IMR-90 (cell line): ENCODE measurements around the gene ATP5PB. TPM values are rescaled to one million over a fixed set of nuclear protein-coding genes. Genes with fewer than 3 reads are reported as not detected.

Experiments
- ATAC-seq: fragments of 200-7000 bp; cut with Tn5 transposase; 2 replicates; pipeline ENCODE4 v1.9.1; 2020; ENCODE audit warnings: low read depth, mild to moderate bottlenecking, moderate library complexity
- BruUV-seq: library from RNA; stranded (reverse); fragments of 400-500 nt; replicated peaks from 2 replicates; lab custom pipeline; 2021; lab: Mats Ljungman, UMichigan
- CTCF ChIA-PET: fragments of 300-600 bp; formaldehyde crosslinking; extraction: SDS; loops from one replicate; lab custom pipeline; 2021; ENCODE audit warnings: antibody characterized with exemption; lab: Yijun Ruan, JAX
- POLR2A ChIA-PET: fragments of 300-600 bp; sonication (Branson Sonifier 250); formaldehyde crosslinking; loops from one replicate; lab custom pipeline; 2022; ENCODE audit warnings: antibody characterized with exemption; ENCODE audit not compliant: unreplicated experiment; lab: Charles Lee
- DNase-seq: peaks from one replicate; pipeline ENCODE4 v3.0.0; 2013
- H2AFZ ChIP-seq: replicated peaks from 2 replicates; pipeline ENCODE3; 2013; ENCODE audit warnings: low read length, mild to moderate bottlenecking; ENCODE audit not compliant: poor library complexity
- H2AK5ac ChIP-seq: 2 replicates; pipeline ENCODE4 v1.6.1; 2013; ENCODE audit warnings: low read depth, low read length, inconsistent platforms
- H2AK9ac ChIP-seq: replicated peaks from 2 replicates; pipeline ENCODE3; 2013; ENCODE audit warnings: mild to moderate bottlenecking, low read depth, low read length, moderate library complexity; ENCODE audit not compliant: poor library complexity
- H2BK120ac ChIP-seq: 2 replicates; pipeline ENCODE4 v1.6.1; 2013; ENCODE audit warnings: low read depth, low read length, inconsistent platforms
- H2BK15ac ChIP-seq: 3 replicates; pipeline ENCODE4 v1.6.1; 2013; ENCODE audit warnings: low read depth, low read length, inconsistent platforms
- H2BK20ac ChIP-seq: 2 replicates; pipeline ENCODE4 v1.6.1; 2013; ENCODE audit warnings: low read depth, mild to moderate bottlenecking, inconsistent platforms, low read length, moderate library complexity
- H2BK5ac ChIP-seq: 2 replicates; pipeline ENCODE4 v1.6.1; 2013; ENCODE audit warnings: mild to moderate bottlenecking, low read depth, low read length, inconsistent platforms; ENCODE audit not compliant: poor library complexity, severe bottlenecking
- H3K14ac ChIP-seq: replicated peaks from 2 replicates; pipeline ENCODE4 v1.6.1; 2013; ENCODE audit warnings: low read depth, low read length, inconsistent platforms
- H3K18ac ChIP-seq: 2 replicates; pipeline ENCODE4 v1.6.1; 2013; ENCODE audit warnings: low read depth, low read length, control low read depth
- H3K23ac ChIP-seq: 2 replicates; pipeline ENCODE4 v1.6.1; 2013; ENCODE audit warnings: low read depth, low read length, inconsistent platforms
- H3K27ac ChIP-seq: 2 replicates; pipeline ENCODE4 v1.5.1; 2013; ENCODE audit warnings: mild to moderate bottlenecking, control low read depth, low read length; ENCODE audit not compliant: insufficient read depth
- H3K27me3 ChIP-seq: 2 replicates; pipeline ENCODE4 v1.6.1; 2013; ENCODE audit warnings: low read length; ENCODE audit not compliant: control insufficient read depth, insufficient read depth
- H3K36me3 ChIP-seq: 2 replicates; pipeline ENCODE4 v1.6.1; 2013; ENCODE audit warnings: low read length, mixed read lengths; ENCODE audit not compliant: control insufficient read depth, insufficient read depth
- H3K4ac ChIP-seq: 2 replicates; pipeline ENCODE4 v1.6.1; 2013; ENCODE audit warnings: low read depth, low read length, inconsistent platforms
- H3K4me1 ChIP-seq: 2 replicates; pipeline ENCODE4 v1.6.1; 2013; ENCODE audit warnings: low read length, mixed read lengths; ENCODE audit not compliant: control insufficient read depth, insufficient read depth
- H3K4me2 ChIP-seq: 2 replicates; pipeline ENCODE4 v1.6.1; 2013; ENCODE audit warnings: low read depth, mild to moderate bottlenecking, control low read depth, low read length, moderate library complexity
- H3K4me3 ChIP-seq: 2 replicates; pipeline ENCODE4 v1.5.1; 2013; ENCODE audit warnings: low read depth, mild to moderate bottlenecking, control low read depth, low read length, moderate library complexity; ENCODE audit not compliant: insufficient read depth
- H3K56ac ChIP-seq: 2 replicates; pipeline ENCODE4 v1.6.1; 2013; ENCODE audit warnings: low read length, inconsistent platforms; ENCODE audit not compliant: insufficient read depth; ENCODE audit errors: extremely low read depth
- H3K79me1 ChIP-seq, 2 experiments: 2 replicates each; pipeline ENCODE4 v1.6.1; 2013; ENCODE audit warnings: low read length in 2 of 2, inconsistent platforms in 1 of 2, low read depth in 1 of 2
- H3K9ac ChIP-seq: 2 replicates; pipeline ENCODE4 v1.6.1; 2013; ENCODE audit warnings: low read depth, low read length, control low read depth
- H3K9me1 ChIP-seq: 2 replicates; pipeline ENCODE4 v1.6.1; 2013; ENCODE audit warnings: low read length, inconsistent platforms; ENCODE audit not compliant: insufficient read depth
- H3K9me3 ChIP-seq: 2 replicates; pipeline ENCODE4 v1.6.1; 2013; ENCODE audit warnings: low read length; ENCODE audit not compliant: control insufficient read depth, insufficient read depth
- H4K20me1 ChIP-seq: 2 replicates; pipeline ENCODE4 v1.6.1; 2013; ENCODE audit warnings: low read length, inconsistent platforms; ENCODE audit not compliant: insufficient read depth
- H4K5ac ChIP-seq: 2 replicates; pipeline ENCODE4 v1.6.1; 2013; ENCODE audit warnings: mild to moderate bottlenecking, low read depth, low read length, control low read depth
- H4K8ac ChIP-seq, 2 experiments: 2 replicates each; pipeline ENCODE4 v1.6.1; 2013; ENCODE audit warnings: low read depth in 2 of 2, low read length in 2 of 2, control low read depth in 1 of 2, inconsistent platforms in 1 of 2
- H4K91ac ChIP-seq: 2 replicates; pipeline ENCODE4 v1.6.1; 2013; ENCODE audit warnings: low read depth, low read length, inconsistent platforms; ENCODE audit not compliant: insufficient read depth
- MAFK ChIP-seq: IDR thresholded peaks from 2 replicates; pipeline ENCODE4 v1.6.1; 2012; ENCODE audit warnings: low read depth, low read length, improper control_type of control experiment
- MAZ ChIP-seq: IDR thresholded peaks from 2 replicates; pipeline ENCODE4 v1.6.1; 2012; ENCODE audit warnings: low read depth, mild to moderate bottlenecking, low read length, improper control_type of control experiment, moderate library complexity, borderline replicate concordance
- NFE2L2 ChIP-seq: fragments of 150-350 bp; IDR thresholded peaks from 2 replicates; pipeline ENCODE4 v1.6.1; 2016; ENCODE audit warnings: low read depth, mild to moderate bottlenecking, low read length
- RAD21 ChIP-seq: IDR thresholded peaks from 2 replicates; pipeline ENCODE4 v1.6.1; 2012; ENCODE audit warnings: low read length, improper control_type of control experiment
- RCOR1 ChIP-seq: IDR thresholded peaks from 2 replicates; pipeline ENCODE4 v1.6.1; 2012; ENCODE audit warnings: mild to moderate bottlenecking, low read length, improper control_type of control experiment; ENCODE audit not compliant: insufficient replicate concordance
- RFX5 ChIP-seq: IDR thresholded peaks from 2 replicates; pipeline ENCODE4 v1.8.0; 2012; ENCODE audit warnings: low read depth, mild to moderate bottlenecking, low read length, moderate library complexity
- SMC3 ChIP-seq: fragments of 150-350 bp; IDR thresholded peaks from 2 replicates; pipeline ENCODE4 v1.6.1; 2016; ENCODE audit warnings: low read depth, mild to moderate bottlenecking, antibody characterized with exemption, low read length, moderate library complexity
- WGBS, 2 experiments: methylation state at CpG; one replicate each; pipeline versions ENCODE4 v1.1.5 to v1.1.7; 2013; ENCODE audit warnings: missing lambda C conversion rate in 2 of 2; ENCODE audit not compliant: insufficient read length in 1 of 2; ENCODE audit errors: extremely low coverage in 2 of 2; 5-methylcytosine and 5-hydroxymethylcytosine counted together
- dilution Hi-C: fragments of 300-500 bp; cut with HindIII; formaldehyde crosslinking; loops from one replicate; pipeline ENCODE4 v1.14.3; 2018; ENCODE audit warnings: low sequenced_read_pairs; ENCODE audit not compliant: unreplicated experiment
- in situ Hi-C: fragments of 300-500 bp; cut with MboI; formaldehyde crosslinking; loops from 3 replicates; pipeline ENCODE4 v1.14.3; 2019; ENCODE audit warnings: low sequenced_read_pairs, inconsistent platforms, mixed read lengths
- intact Hi-C: fragments of 100-400 bp; cut with micrococcal nuclease; formaldehyde crosslinking; loops from 2 replicates; pipeline ENCODE4 v1.10.0; 2022
- polyA plus RNA-seq, 3 experiments: library from polyadenylated mRNA; depleted of rRNA; stranded (reverse); fragments of >200 nt; gene quantifications; 2 replicates each; pipeline ENCODE4 v1.2.3, GENCODE V29; 2012; ENCODE audit warnings: low replicate concordance in 1 of 3
- total RNA-seq: library from RNA; depleted of rRNA; stranded (reverse); fragments of >200 nt; gene quantifications from 2 replicates; pipeline ENCODE4 v1.2.3, GENCODE V29; 2012
- TF ChIP-seq, protein P1 (sequence below): conservative IDR thresholded peaks from 2 replicates; pipeline ENCODE4 v1.5.1; 2012; ENCODE audit warnings: mild to moderate bottlenecking, low read depth, low read length, improper control_type of control experiment
- TF ChIP-seq, protein P2 (sequence below): fragments of 150-350 bp; IDR thresholded peaks from 2 replicates; pipeline ENCODE4 v1.6.1; 2016; ENCODE audit warnings: low read depth, mild to moderate bottlenecking, low read length, moderate library complexity, borderline replicate concordance
- TF ChIP-seq, protein P3 (sequence below): fragments of 150-350 bp; IDR thresholded peaks from 2 replicates; pipeline ENCODE4 v1.6.1; 2017; ENCODE audit warnings: mild to moderate bottlenecking, antibody characterized with exemption, low read length, low read depth

The ATP5PB gene
- total and polyA plus RNA-seq, 2 of the 4 experiments (the other 2 are of a cell fraction): 234 to 301 TPM

DNA sequence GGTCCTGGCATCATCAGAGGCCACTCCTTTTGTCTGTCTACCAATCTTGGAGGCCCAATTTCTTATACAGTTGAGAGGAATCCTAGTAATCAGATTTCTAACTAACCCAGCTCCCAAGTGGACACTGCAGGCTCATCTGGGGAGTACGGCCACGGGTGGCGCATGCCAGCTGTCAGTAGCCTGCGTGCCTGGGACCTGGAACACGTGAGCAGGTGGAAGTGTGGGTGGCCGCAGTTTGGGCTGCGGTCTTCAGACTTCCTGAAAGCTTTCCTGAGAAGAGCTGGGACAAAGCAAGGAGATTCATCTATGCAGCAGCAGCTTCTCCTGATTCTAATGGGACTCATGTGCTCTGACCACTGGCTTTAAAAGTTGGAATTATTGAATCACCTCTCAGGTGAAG, 41.8 kb downstream of the ATP5PB start:
- Histone ChIP-seq H2BK20ac (no peak overlapping the region), H3K9ac (no peak overlapping the region), H3K4me3 (no peak overlapping the region), H3K18ac (no peak overlapping the region), H2AK9ac (no peak overlapping the region), H2BK5ac (no peak overlapping the region), H3K56ac (no peak overlapping the region), H2BK120ac (no peak overlapping the region), H3K27ac (no peak overlapping the region), H4K5ac (no peak overlapping the region), H3K4ac (no peak overlapping the region), H4K8ac (no peak overlapping the region), H3K4me2 (no peak overlapping the region), H2AK5ac (no peak overlapping the region), H4K20me1 (no peaks in the 10 kb centered on the region), H3K4me1 (no peaks in the 10 kb centered on the region), H2BK15ac (no peak overlapping the region), H3K79me1 (no peaks in the 10 kb centered on the region), H2AFZ (no peak overlapping the region), H3K9me3 (no peaks in the 10 kb centered on the region), H3K14ac (no peak overlapping the region), H3K9me1 (no peaks in the 10 kb centered on the region), H4K91ac (no peak overlapping the region), H3K23ac (no peak overlapping the region), H3K27me3 (peaks cover 12% of the 10 kb centered on the region), H3K36me3 (no peaks in the 10 kb centered on the region)
- ChIA-PET CTCF (interaction anchor here (0.8 to 1.3 kb wide), 2 partner anchors 13 to 26 kb away, joined by 3 read pairs; no protein-coding TSS in a partner anchor), POLR2A (no interaction called here)
- no peak for DNase-seq
- WGBS, 2 experiments: no CpG with 5 or more reads among the region's 7 CpGs
- dilution Hi-C loops (no loop called here), intact Hi-C loops (no loop called here), in situ Hi-C loops (loop anchor here (25.0 kb wide), 1 partner anchor 871 kb away; no protein-coding TSS in a partner anchor)
- ATAC-seq: no peak
- BruUV-seq: no TSS peak
- TF ChIP-seq, protein P1, sequence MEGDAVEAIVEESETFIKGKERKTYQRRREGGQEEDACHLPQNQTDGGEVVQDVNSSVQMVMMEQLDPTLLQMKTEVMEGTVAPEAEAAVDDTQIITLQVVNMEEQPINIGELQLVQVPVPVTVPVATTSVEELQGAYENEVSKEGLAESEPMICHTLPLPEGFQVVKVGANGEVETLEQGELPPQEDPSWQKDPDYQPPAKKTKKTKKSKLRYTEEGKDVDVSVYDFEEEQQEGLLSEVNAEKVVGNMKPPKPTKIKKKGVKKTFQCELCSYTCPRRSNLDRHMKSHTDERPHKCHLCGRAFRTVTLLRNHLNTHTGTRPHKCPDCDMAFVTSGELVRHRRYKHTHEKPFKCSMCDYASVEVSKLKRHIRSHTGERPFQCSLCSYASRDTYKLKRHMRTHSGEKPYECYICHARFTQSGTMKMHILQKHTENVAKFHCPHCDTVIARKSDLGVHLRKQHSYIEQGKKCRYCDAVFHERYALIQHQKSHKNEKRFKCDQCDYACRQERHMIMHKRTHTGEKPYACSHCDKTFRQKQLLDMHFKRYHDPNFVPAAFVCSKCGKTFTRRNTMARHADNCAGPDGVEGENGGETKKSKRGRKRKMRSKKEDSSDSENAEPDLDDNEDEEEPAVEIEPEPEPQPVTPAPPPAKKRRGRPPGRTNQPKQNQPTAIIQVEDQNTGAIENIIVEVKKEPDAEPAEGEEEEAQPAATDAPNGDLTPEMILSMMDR: no peak
- TF ChIP-seq RCOR1 (no peak), MAFK (no peak), RFX5 (no peak), MAZ (no peak), RAD21 (no peak), SMC3 (no peak), NFE2L2 (no peak)
- TF ChIP-seq, protein P2, sequence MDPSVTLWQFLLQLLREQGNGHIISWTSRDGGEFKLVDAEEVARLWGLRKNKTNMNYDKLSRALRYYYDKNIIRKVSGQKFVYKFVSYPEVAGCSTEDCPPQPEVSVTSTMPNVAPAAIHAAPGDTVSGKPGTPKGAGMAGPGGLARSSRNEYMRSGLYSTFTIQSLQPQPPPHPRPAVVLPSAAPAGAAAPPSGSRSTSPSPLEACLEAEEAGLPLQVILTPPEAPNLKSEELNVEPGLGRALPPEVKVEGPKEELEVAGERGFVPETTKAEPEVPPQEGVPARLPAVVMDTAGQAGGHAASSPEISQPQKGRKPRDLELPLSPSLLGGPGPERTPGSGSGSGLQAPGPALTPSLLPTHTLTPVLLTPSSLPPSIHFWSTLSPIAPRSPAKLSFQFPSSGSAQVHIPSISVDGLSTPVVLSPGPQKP: no peak
- TF ChIP-seq, protein P3, sequence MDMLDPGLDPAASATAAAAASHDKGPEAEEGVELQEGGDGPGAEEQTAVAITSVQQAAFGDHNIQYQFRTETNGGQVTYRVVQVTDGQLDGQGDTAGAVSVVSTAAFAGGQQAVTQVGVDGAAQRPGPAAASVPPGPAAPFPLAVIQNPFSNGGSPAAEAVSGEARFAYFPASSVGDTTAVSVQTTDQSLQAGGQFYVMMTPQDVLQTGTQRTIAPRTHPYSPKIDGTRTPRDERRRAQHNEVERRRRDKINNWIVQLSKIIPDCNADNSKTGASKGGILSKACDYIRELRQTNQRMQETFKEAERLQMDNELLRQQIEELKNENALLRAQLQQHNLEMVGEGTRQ: no peak
